Keratinocyte (primary cell): ENCODE data around the gene DIP2C. TPM values are rescaled to one million over a fixed set of nuclear protein-coding genes. Genes with fewer than 3 reads are reported as not detected.

Experiments
- DNase-seq: peaks from one replicate; pipeline ENCODE4 v3.0.0-alpha.2; 2011; ENCODE audit warnings: low read depth, missing footprints, low spot score
- FAIRE-seq: peaks from 2 replicates; lab custom pipeline; 2011; peaks lifted over from hg19 to GRCh38; lab: Jason Lieb, UNC
- H2AFZ ChIP-seq: 2 replicates; pipeline ENCODE4 v1.6.0; 2012; ENCODE audit warnings: low read length, control low read depth, inconsistent platforms; ENCODE audit not compliant: control insufficient read depth
- H3K27ac ChIP-seq: 2 replicates; pipeline ENCODE4 v1.5.1; 2011; ENCODE audit warnings: low read length; ENCODE audit not compliant: control insufficient read depth, insufficient read depth
- H3K27me3 ChIP-seq: 3 replicates; pipeline ENCODE4 v1.6.0; 2011; ENCODE audit warnings: low read length; ENCODE audit not compliant: control insufficient read depth, insufficient read depth; ENCODE audit errors: extremely low read depth
- H3K36me3 ChIP-seq, 2 experiments: 2 replicates in 1 of 2; 3 replicates in 1 of 2; pipeline ENCODE4 v1.5.1; 2011; ENCODE audit warnings: low read length in 2 of 2, mild to moderate bottlenecking in 1 of 2; ENCODE audit not compliant: control insufficient read depth in 2 of 2, insufficient read depth in 2 of 2; ENCODE audit errors: extremely low read depth in 1 of 2
- H3K4me1 ChIP-seq: 3 replicates; pipeline ENCODE4 v1.5.1; 2011; ENCODE audit warnings: low read length; ENCODE audit not compliant: control insufficient read depth, insufficient read depth; ENCODE audit errors: extremely low read depth
- H3K4me2 ChIP-seq: 3 replicates; pipeline ENCODE4 v1.6.0; 2011; ENCODE audit warnings: low read depth, low read length; ENCODE audit not compliant: control insufficient read depth, insufficient read depth; ENCODE audit errors: extremely low read depth
- H3K4me3 ChIP-seq, 3 experiments: fragments of 200-600 bp in 1 of 3; sonication (generic) in 1 of 3; 2 replicates in 2 of 3; 3 replicates in 1 of 3; pipeline ENCODE4 v1.5.1; 2011 to 2016; ENCODE audit warnings: low read length in 3 of 3, mild to moderate bottlenecking in 3 of 3, control low read depth in 2 of 3, inconsistent platforms in 1 of 3, low read depth in 1 of 3, mixed read lengths in 1 of 3, mixed run types in 1 of 3, moderate library complexity in 1 of 3; ENCODE audit not compliant: control insufficient read depth in 2 of 3, insufficient read depth in 2 of 3; ENCODE audit errors: extremely low read depth in 1 of 3
- H3K79me2 ChIP-seq: 2 replicates; pipeline ENCODE4 v1.6.0; 2012; ENCODE audit warnings: low read length; ENCODE audit not compliant: control insufficient read depth, insufficient read depth
- H3K9ac ChIP-seq: 3 replicates; pipeline ENCODE4 v1.6.0; 2011; ENCODE audit warnings: low read length; ENCODE audit not compliant: control insufficient read depth, insufficient read depth; ENCODE audit errors: extremely low read depth
- H3K9me1 ChIP-seq: 3 replicates; pipeline ENCODE4 v1.6.0; 2011; ENCODE audit warnings: low read length; ENCODE audit not compliant: control insufficient read depth, insufficient read depth; ENCODE audit errors: extremely low read depth
- H3K9me3 ChIP-seq: 2 replicates; pipeline ENCODE4 v1.5.1; 2012; ENCODE audit warnings: low read depth, low read length; ENCODE audit not compliant: control insufficient read depth
- H4K20me1 ChIP-seq: 3 replicates; pipeline ENCODE4 v1.6.0; 2011; ENCODE audit warnings: low read length; ENCODE audit not compliant: control insufficient read depth, insufficient read depth; ENCODE audit errors: extremely low read depth
- CTCF ChIP-seq, 3 experiments: IDR thresholded peaks in 1 of 3; conservative IDR thresholded peaks in 1 of 3; optimal IDR thresholded peaks in 1 of 3; 2 replicates in 2 of 3; 3 replicates in 1 of 3; pipeline versions ENCODE3 to v1.5.1; 2011; ENCODE audit warnings: low read length in 3 of 3, mild to moderate bottlenecking in 3 of 3, moderate library complexity in 2 of 3, control low read depth in 1 of 3, inconsistent platforms in 1 of 3; ENCODE audit not compliant: insufficient read depth in 2 of 3; ENCODE audit errors: extremely low read depth in 1 of 3
- EZH2 ChIP-seq: IDR thresholded peaks from one replicate; pipeline ENCODE4 v1.6.1; 2012; ENCODE audit warnings: inconsistent platforms, mild to moderate bottlenecking, low read length, moderate library complexity
- dilution Hi-C: fragments of 300-500 bp; cut with MboI; formaldehyde crosslinking; loops from one replicate; pipeline ENCODE4 v1.7.0; 2020; ENCODE audit warnings: low sequenced_read_pairs; ENCODE audit not compliant: extremely low pct_ligation_motif_present
- polyA plus RNA-seq, 5 experiments: library from polyadenylated mRNA; depleted of rRNA in 3 of 5; stranded (reverse) in 3 of 5; stranded (forward) in 1 of 5; unstranded in 1 of 5; fragments of >200 nt; gene quantifications; 1 replicate in 1 of 5; 2 replicates in 3 of 5; 3 replicates in 1 of 5; pipeline versions ENCODE4 v1.2.1 to v1.2.3, GENCODE V29; 2011 to 2012; ENCODE audit warnings: missing spikeins in 2 of 5, low read depth in 1 of 5, low replicate concordance in 1 of 5

The DIP2C gene
- polyA plus RNA-seq, 1 donor (not counting 4 experiments of a cell fraction or from before 2014, with no cell fraction given) = 1.3 TPM

GRCh38 chr10:693506-693905, 4.0 kb upstream of the DIP2C start:
- Histone ChIP-seq H3K4me3 (peak overlapping the region in 1 of 3 experiments; percentile 8), H2AFZ (no peak overlapping the region), H4K20me1 (no peaks in the 10 kb centered on the region), H3K4me1 (peaks cover 8% of the 10 kb centered on the region), H3K79me2 (no peaks in the 10 kb centered on the region), H3K9me3 (no peaks in the 10 kb centered on the region), H3K27me3 (no peaks in the 10 kb centered on the region), H3K9ac (no peak overlapping the region), H3K9me1 (no peaks in the 10 kb centered on the region), H3K4me2 (peak overlapping the region; percentile 56), H3K36me3 (no peaks in the 10 kb centered on the region), H3K27ac (no peak overlapping the region)
- dilution Hi-C loops = no loop called here
- DNase-seq = peak; percentile 9
- FAIRE-seq = peak; percentile 52
- no peak for TF ChIP-seq CTCF (optimal IDR thresholded peaks at IDR 0.05 in 1 of 3, IDR thresholded peaks at IDR 0.05 in 1 of 3, conservative IDR thresholded peaks at IDR 0.05 in 1 of 3; ENCODE audit: extremely low read depth in 1 of 3, insufficient read depth in 2 of 3, low read length in 3 of 3)
- no peak for TF ChIP-seq EZH2

GRCh38 chr10:692682-693351, 3.3 kb upstream of the DIP2C start:
- dilution Hi-C loops = no loop called here
- Histone ChIP-seq H3K9me1 (no peaks in the 10 kb centered on the region), H3K9me3 (no peaks in the 10 kb centered on the region), H4K20me1 (no peaks in the 10 kb centered on the region), H3K27me3 (no peaks in the 10 kb centered on the region), H3K36me3 (no peaks in the 10 kb centered on the region), H3K4me3 (no peak overlapping the region), H3K27ac (no peak overlapping the region), H3K79me2 (no peaks in the 10 kb centered on the region), H2AFZ (no peak overlapping the region), H3K4me1 (peaks cover 8% of the 10 kb centered on the region), H3K9ac (no peak overlapping the region), H3K4me2 (peak overlapping the region; percentile 56)
- TF ChIP-seq CTCF (optimal IDR thresholded peaks at IDR 0.05 in 1 of 3, IDR thresholded peaks at IDR 0.05 in 1 of 3, conservative IDR thresholded peaks at IDR 0.05 in 1 of 3; ENCODE audit: extremely low read depth in 1 of 3, insufficient read depth in 2 of 3, low read length in 3 of 3) (no peak), EZH2 (no peak)
- FAIRE-seq (no peak), DNase-seq (no peak)
